K562 (cell line): ENCODE measurements around the gene RPL18A. TPM values are rescaled to one million over a fixed set of nuclear protein-coding genes. Genes with fewer than 3 reads are reported as not detected.
A peak's percentile ranks its signal among the peaks of the same experiment; 100 is the strongest.

Source experiments
- ATAC-seq: fragments of 200-7000 bp; cut with Tn5 transposase; 3 replicates; pipeline ENCODE4 v1.9.1; 2020; ENCODE audit warnings: moderate library complexity
- BruUV-seq: library from RNA; stranded (reverse); fragments of 400-500 nt; replicated peaks from 2 replicates; lab custom pipeline; 2021; lab: Mats Ljungman, UMichigan
- CTCF ChIA-PET: fragments of 300-600 bp; formaldehyde crosslinking; extraction: SDS; loops from one replicate; lab custom pipeline; 2021; ENCODE audit warnings: low intra/inter-chr PET ratio; lab: Yijun Ruan, JAX
- POLR2A ChIA-PET: fragments of 300-600, 350-650 bp; sonication (Branson Sonifier 250); formaldehyde crosslinking; extraction: SDS; loops from one replicate; lab custom pipeline; 2021; ENCODE audit warnings: antibody characterized with exemption, inconsistent platforms; lab: Yijun Ruan, JAX
- DNase-seq, 4 experiments: peaks; one replicate each; pipeline versions ENCODE4 v3.0.0 to v3.0.0-alpha.2; 2011 to 2018; ENCODE audit warnings: low spot score in 3 of 4, mixed read lengths in 3 of 4; ENCODE audit errors: extremely low read depth in 1 of 4
- FAIRE-seq: peaks from 2 replicates; lab custom pipeline; 2011; peaks lifted over from hg19 to GRCh38; lab: Jason Lieb, UNC
- H2AFZ ChIP-seq: 2 replicates; pipeline ENCODE4 v1.6.0; 2011; ENCODE audit warnings: low read depth, low read length, control low read depth, inconsistent platforms
- H3K27ac ChIP-seq: fragments of 200-600 bp; 3 replicates; pipeline ENCODE4 v1.8.0; 2011; ENCODE audit warnings: low read depth, mild to moderate bottlenecking, control low read depth, inconsistent platforms, low read length, moderate library complexity, mixed read lengths; ENCODE audit errors: extremely low read depth
- H3K27me3 ChIP-seq, 2 experiments: fragments of 300-600 bp in 1 of 2; 2 replicates in 1 of 2; 3 replicates in 1 of 2; pipeline versions ENCODE4 v1.6.0 to v1.8.0; 2011; ENCODE audit warnings: inconsistent platforms in 2 of 2, low read length in 2 of 2, mild to moderate bottlenecking in 1 of 2, mixed read lengths in 1 of 2, moderate library complexity in 1 of 2; ENCODE audit not compliant: control insufficient read depth in 2 of 2, insufficient read depth in 2 of 2
- H3K36me3 ChIP-seq: fragments of 300-600 bp; 3 replicates; pipeline ENCODE4 v1.8.0; 2011; ENCODE audit warnings: mild to moderate bottlenecking, low read length, inconsistent platforms; ENCODE audit not compliant: control insufficient read depth, insufficient read depth
- H3K4me1 ChIP-seq, 2 experiments: fragments of 200-600 bp in 1 of 2; replicated peaks in 1 of 2; 2 replicates in 1 of 2; 3 replicates in 1 of 2; pipeline versions ENCODE4 v1.5.1 to v1.8.0; 2011; ENCODE audit warnings: inconsistent platforms in 2 of 2, low read length in 2 of 2, mild to moderate bottlenecking in 1 of 2, mixed read lengths in 1 of 2, moderate library complexity in 1 of 2; ENCODE audit not compliant: control insufficient read depth in 2 of 2, insufficient read depth in 2 of 2
- H3K4me2 ChIP-seq: 2 replicates; pipeline ENCODE4 v1.6.1; 2011; ENCODE audit warnings: low read length, control low read depth, inconsistent platforms, mixed read lengths; ENCODE audit not compliant: insufficient read depth
- H3K4me3 ChIP-seq: fragments of 200-600 bp; sonication (generic), shearing (Covaris generic); 2 replicates; pipeline ENCODE4 v1.5.1; 2016; ENCODE audit warnings: control low read depth, inconsistent platforms
- H3K79me2 ChIP-seq: fragments of 200-600 bp; 3 replicates; pipeline ENCODE4 v1.8.0; 2011; ENCODE audit warnings: low read length, inconsistent platforms; ENCODE audit not compliant: control insufficient read depth, insufficient read depth
- H3K9ac ChIP-seq, 2 experiments: 2 replicates each; pipeline versions ENCODE4 v1.6.0 to v1.6.1; 2011; ENCODE audit warnings: low read depth in 2 of 2, low read length in 2 of 2, control low read depth in 1 of 2, inconsistent platforms in 1 of 2, mild to moderate bottlenecking in 1 of 2, mixed read lengths in 1 of 2; ENCODE audit not compliant: insufficient read depth in 1 of 2
- H3K9me1 ChIP-seq: one replicate; pipeline ENCODE4 v1.6.0; 2011; ENCODE audit warnings: inconsistent platforms, mild to moderate bottlenecking, low read length, moderate library complexity; ENCODE audit not compliant: control insufficient read depth, insufficient read depth
- H3K9me3 ChIP-seq: replicated peaks from 2 replicates; pipeline ENCODE4 v1.5.1; 2011; ENCODE audit warnings: low read depth, low read length, inconsistent platforms; ENCODE audit not compliant: control insufficient read depth, insufficient read depth
- H4K20me1 ChIP-seq: replicated peaks from 2 replicates; pipeline ENCODE4 v1.6.1; 2011; ENCODE audit warnings: low read length, inconsistent platforms, mixed read lengths; ENCODE audit not compliant: control insufficient read depth, insufficient read depth
- CTBP1 ChIP-seq: fragments of 450-650 bp; IDR thresholded peaks from 2 replicates; pipeline ENCODE4 v1.6.1; 2016; ENCODE audit warnings: borderline replicate concordance
- HDAC1 ChIP-seq, 2 experiments: fragments of 450-650 bp; IDR thresholded peaks; 2 replicates each; pipeline ENCODE4 v1.6.1; 2016 to 2017; ENCODE audit warnings: inconsistent platforms in 1 of 2, mild to moderate bottlenecking in 1 of 2, moderate library complexity in 1 of 2
- HNRNPLL ChIP-seq: fragments of 200-400 bp; formaldehyde crosslinking; IDR thresholded peaks from 2 replicates; pipeline ENCODE4 v1.6.1; 2017; ENCODE audit warnings: low read length, low read depth, mild to moderate bottlenecking; ENCODE audit not compliant: poor library complexity, severe bottlenecking
- HOXB6 ChIP-seq: fragments of 250-450 bp; sonication (Bioruptor Pico); IDR thresholded peaks from 2 replicates; pipeline ENCODE4 v1.5.1; 2022; ENCODE audit warnings: mild to moderate bottlenecking, borderline replicate concordance
- IRF2 ChIP-seq: sonication (generic); formaldehyde crosslinking; IDR thresholded peaks from 2 replicates; pipeline ENCODE4 v1.8.1; 2022; ENCODE audit warnings: mild to moderate bottlenecking, missing genetic modification reagents
- MYC ChIP-seq, 2 experiments: fragments of 250-450 bp in 1 of 2; sonication (Bioruptor Pico) in 1 of 2; IDR thresholded peaks; 2 replicates each; pipeline versions ENCODE4 v1.5.1 to v1.6.1; 2012 to 2021; ENCODE audit warnings: low read depth in 2 of 2, borderline replicate concordance in 1 of 2, improper control_type of control experiment in 1 of 2, low read length in 1 of 2, mild to moderate bottlenecking in 1 of 2, moderate library complexity in 1 of 2
- NRF1 ChIP-seq, 2 experiments: fragments of 450-650 bp; IDR thresholded peaks in 1 of 2; conservative IDR thresholded peaks in 1 of 2; 2 replicates each; pipeline ENCODE4 v1.6.1; 2014; ENCODE audit warnings: mild to moderate bottlenecking in 2 of 2
- SAFB2 ChIP-seq: fragments of 200-400 bp; formaldehyde crosslinking; IDR thresholded peaks from 2 replicates; pipeline ENCODE4 v1.6.1; 2018; ENCODE audit warnings: borderline replicate concordance, low read length, low read depth, moderate library complexity; ENCODE audit not compliant: severe bottlenecking
- SNIP1 ChIP-seq: fragments of 450-650 bp; IDR thresholded peaks from 2 replicates; pipeline ENCODE4 v1.7.1; 2017; ENCODE audit warnings: low read depth, mild to moderate bottlenecking
- ZBTB7A ChIP-seq: IDR thresholded peaks from 2 replicates; pipeline ENCODE4 v1.6.1; 2011; ENCODE audit warnings: low read depth, mild to moderate bottlenecking, low read length, moderate library complexity, borderline replicate concordance; ENCODE audit not compliant: control insufficient read depth
- WGBS: fragments of 100-300 bp; shearing (Covaris generic); methylation state at CpG from one replicate; pipeline ENCODE4 v1.1.6; 2016; ENCODE audit warnings: low coverage, mixed read lengths; ENCODE audit not compliant: insufficient coverage; ENCODE audit errors: missing lambda C conversion rate; 5-methylcytosine and 5-hydroxymethylcytosine counted together
- in situ Hi-C: fragments of 300-500 bp; cut with MboI; formaldehyde crosslinking; loops from 4 replicates; pipeline ENCODE4 v1.15.0; 2018; ENCODE audit warnings: inconsistent platforms, mixed read lengths
- intact Hi-C: fragments of 100-400 bp; cut with micrococcal nuclease; formaldehyde crosslinking; loops from 2 replicates; pipeline ENCODE4 v1.14.2; 2022
- polyA plus RNA-seq, 8 experiments: library from polyadenylated mRNA; depleted of rRNA in 4 of 8; stranded (reverse) in 5 of 8; unstranded in 3 of 8; fragments of >200 nt; fragmentation: Nextera tagmentation in 2 of 8; fragmentation: Illumina TruSeq in 1 of 8; extraction: Ambion mirVana in 2 of 8; extraction: Trizol in 1 of 8; gene quantifications; 2 replicates each; pipeline versions ENCODE4 v1.2.1 to v1.2.3, GENCODE V29; 2011 to 2014; ENCODE audit warnings: inconsistent platforms in 1 of 8, missing spikeins in 1 of 8
- total RNA-seq, 7 experiments: library from RNA; depleted of rRNA in 6 of 7; stranded (reverse); fragments of >200 nt in 6 of 7; fragmentation: Illumina TruSeq in 2 of 7; extraction: Trizol in 2 of 7; gene quantifications; 2 replicates each; pipeline versions ENCODE4 v1.2.1 to v1.2.3, GENCODE V29; 2011 to 2021; ENCODE audit warnings: low replicate concordance in 1 of 7

RPL18A gene
- total and polyA plus RNA-seq, 9 of the 15 experiments (the other 6 are each of a cell fraction or from before 2014, with no cell fraction given): 626 to 2,882 (median 1,895) TPM

DNA sequence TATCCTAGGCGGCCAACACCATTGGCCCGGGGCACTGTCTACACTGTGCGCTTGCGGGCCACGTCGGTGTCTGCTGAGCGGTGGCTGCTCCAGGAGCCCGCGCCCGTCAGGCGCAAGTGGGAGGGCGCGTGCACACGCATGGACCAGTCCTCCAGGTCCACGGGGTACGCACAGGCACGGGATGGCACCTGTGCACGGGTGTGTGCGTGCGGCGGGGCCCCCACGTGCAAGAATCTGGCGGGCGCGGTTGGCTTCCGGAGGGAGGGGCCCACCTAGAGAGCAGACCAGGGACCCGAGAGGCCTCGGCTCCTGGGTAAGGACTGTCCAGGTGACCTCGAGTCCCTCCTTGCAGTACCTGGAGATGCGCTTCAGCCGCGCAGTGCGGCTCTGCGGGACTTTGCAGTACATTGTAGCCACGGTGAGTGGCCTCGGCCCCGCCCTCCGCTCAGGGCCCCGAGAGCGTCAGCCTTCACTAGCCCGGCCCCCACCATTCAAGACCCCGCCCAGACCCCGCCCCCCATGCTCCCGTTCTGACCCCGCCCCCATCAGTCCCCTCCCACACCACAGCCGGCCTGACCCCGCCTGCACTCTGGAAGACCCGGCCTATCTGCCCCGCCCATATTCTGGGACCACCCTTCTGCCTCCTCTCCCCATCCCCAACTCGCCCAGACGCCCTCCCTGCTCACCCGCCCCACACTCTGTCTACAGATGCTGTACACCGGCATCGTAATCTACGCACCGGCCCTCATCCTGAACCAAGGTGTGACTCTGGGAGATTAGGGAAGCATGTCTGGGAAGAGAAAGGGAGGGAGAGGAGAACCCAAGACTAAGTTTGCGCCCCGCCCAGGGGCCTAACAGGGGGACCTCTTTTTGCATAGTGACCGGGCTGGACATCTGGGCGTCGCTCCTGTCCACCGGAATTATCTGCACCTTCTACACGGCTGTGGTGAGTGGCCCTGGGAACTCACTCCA is 14.4 kb downstream of the RPL18A start (continued):
- peak; percentile 61; the same call in 1 of the 2 replicates for TF ChIP-seq CTBP1
- TF ChIP-seq ZBTB7A: peak; percentile 55; the same call in 1 of the 2 replicates
- TF ChIP-seq MYC (IDR thresholded peaks at IDR 0.05; ENCODE audit: low read depth, low read length): 0 out of 2 replicates have a peak, but pooled peaks have one; percentile 19
- TF ChIP-seq MYC (CRISPR knock-in tag; IDR thresholded peaks at IDR 0.05; ENCODE audit: borderline replicate concordance, low read depth): no peak
- peak in 1 of 2 experiments; percentile 45; a peak in 3 of 4 replicates for TF ChIP-seq NRF1 (conservative IDR thresholded peaks at IDR 0.05 in 1 of 2, IDR thresholded peaks at IDR 0.05 in 1 of 2)

DNA sequence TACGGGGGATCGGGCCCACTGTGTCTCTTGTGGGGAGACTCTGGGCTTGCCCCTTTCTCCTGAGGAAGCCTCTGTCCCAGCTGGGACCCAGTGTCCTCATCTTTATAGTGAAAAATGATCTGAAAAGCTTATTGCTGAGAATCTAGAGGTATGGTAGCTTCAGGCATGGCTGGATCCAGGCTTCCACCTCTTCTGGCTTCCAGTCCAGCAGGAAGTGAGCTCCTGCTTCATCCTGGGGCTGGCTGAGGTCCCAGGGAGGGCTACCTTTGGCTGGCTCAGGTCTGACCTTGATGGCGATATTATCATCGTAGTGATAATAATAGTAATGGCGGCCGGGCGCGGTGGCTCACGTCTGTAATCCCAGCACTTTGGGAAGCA is 15.0 kb downstream of the RPL18A start:
- TF ChIP-seq SAFB2: no peak
- TF ChIP-seq HOXB6 (CRISPR knock-in tag): no peak
- no peak for TF ChIP-seq SNIP1
- TF ChIP-seq HNRNPLL: peak; percentile 4
- TF ChIP-seq HDAC1 (IDR thresholded peaks at IDR 0.05): no peak
- TF ChIP-seq IRF2 (CRISPR knock-in tag): no peak
- Histone ChIP-seq H3K9me3 (no peaks in the 10 kb centered on the region), H3K9ac (peak overlapping the region in 1 of 2 experiments; percentile 71; a peak in 1 of 4 replicates), H3K27me3 (peaks cover 13 to 24% of the 10 kb centered on the region in 2 experiments; a peak in 3 of 5 replicates), H3K4me2 (peak overlapping the region; percentile 84), H3K36me3 (no peaks in the 10 kb centered on the region), H4K20me1 (0 out of 2 replicates have a peak, but pooled peaks cover 6% of the 10 kb centered on the region), H3K9me1 (no peaks in the 10 kb centered on the region), H3K4me3 (no peak overlapping the region), H3K27ac (no peak overlapping the region), H3K79me2 (no peaks in the 10 kb centered on the region), H2AFZ (peak overlapping the region; percentile 60), H3K4me1 (peaks cover 0 to 40% of the 10 kb centered on the region in 2 experiments; a peak in 3 of 5 replicates)
- in situ Hi-C loops (no loop called here), intact Hi-C loops (no loop called here)
- 42% methylated on average over 9 of the region's 9 CpGs for WGBS
- FAIRE-seq (no peak), ATAC-seq (no peak), DNase-seq (no peak)
- BruUV-seq: no TSS peak
- ChIA-PET POLR2A (interaction anchor here (1.0 kb wide), 1 partner anchor 58 kb away, joined by 3 read pairs; the partner anchor contains the start of gene CCDC124), CTCF (no interaction called here)
